ENCODE data around the gene ST8SIA5.

GRCh38 chr18:46711444-46711863 is 45.4 kb downstream of the ST8SIA5 start:
- TF ChIP-seq CTCF (IDR thresholded peaks at IDR 0.05; ENCODE audit: low read length) (no peak), EZH2 (IDR thresholded peaks at IDR 0.05; ENCODE audit: borderline replicate concordance, low read length) (no peak)

Data from OCI-LY1 (cell line).